Vagina (tissue), 2 donors: ENCODE measurements around the gene MYO3B. TPM values are rescaled to one million over a fixed set of nuclear protein-coding genes. Genes with fewer than 3 reads are reported as not detected.

Source experiments
- DNase-seq, 2 donors: peaks; one replicate each; pipeline ENCODE4 v3.0.0-alpha.2; 2017; ENCODE audit errors: extremely low spot score in 2 of 2
- H3K27ac ChIP-seq: fragments of 200-600 bp; sonication (generic); one replicate; pipeline ENCODE4 v1.5.1; 2019
- H3K27me3 ChIP-seq: fragments of 200-600 bp; sonication (generic); one replicate; pipeline ENCODE4 v1.5.1; 2019
- H3K36me3 ChIP-seq, 2 donors: fragments of 200-600 bp; sonication (generic); one replicate each; pipeline ENCODE4 v1.5.1; 2017 to 2019
- H3K4me1 ChIP-seq: fragments of 200-600 bp; sonication (generic); one replicate; pipeline ENCODE4 v1.5.1; 2019
- H3K4me3 ChIP-seq, 2 donors: fragments of 200-600 bp; sonication (generic); 1 replicate in 1 of 2; 2 replicates in 1 of 2; pipeline ENCODE4 v1.5.1; 2016 to 2019
- H3K9me3 ChIP-seq: fragments of 200-600 bp; sonication (generic); one replicate; pipeline ENCODE4 v1.5.1; 2019
- CTCF ChIP-seq, 3 experiments: fragments of 450-650 bp in 2 of 3; fragments of 200-600 bp in 1 of 3; sonication (generic) in 1 of 3; IDR thresholded peaks; one replicate each; pipeline ENCODE4 v1.5.1; 2017 to 2019; ENCODE audit warnings: antibody characterized with exemption in 3 of 3, mild to moderate bottlenecking in 2 of 3, moderate library complexity in 2 of 3
- POLR2A ChIP-seq, 2 donors: fragments of 450-650 bp; IDR thresholded peaks; one replicate each; pipeline ENCODE4 v1.6.1; 2017; ENCODE audit warnings: antibody characterized with exemption in 2 of 2, mild to moderate bottlenecking in 2 of 2, moderate library complexity in 2 of 2
- POLR2AphosphoS5 ChIP-seq, 2 donors: sonication (generic); formaldehyde crosslinking; IDR thresholded peaks; one replicate each; pipeline ENCODE4 v1.9.0; 2017; ENCODE audit warnings: antibody characterized with exemption in 2 of 2, mild to moderate bottlenecking in 2 of 2, low read depth in 1 of 2; ENCODE audit not compliant: insufficient read depth in 1 of 2
- intact Hi-C: fragments of 100-400 bp; cut with DNase I; formaldehyde crosslinking; loops from one replicate; pipeline ENCODE4 v1.15.1; 2023
- total RNA-seq: library from RNA; depleted of rRNA; stranded (reverse); fragments of >200 nt; gene quantifications from one replicate; pipeline ENCODE4 v1.2.3, GENCODE V29; 2016

The MYO3B gene
- total RNA-seq, 1 donor from 2014 or later: 0.49 TPM

GRCh38 chr2:170359466-170359865 lies 181.5 kb downstream of the MYO3B start:
- Histone ChIP-seq H3K4me1 (no peaks in the 10 kb centered on the region), H3K27ac (no peak overlapping the region), H3K36me3 (no peaks in the 10 kb centered on the region), H3K9me3 (no peaks in the 10 kb centered on the region), H3K4me3 (no peak overlapping the region), H3K27me3 (no peaks in the 10 kb centered on the region)
- intact Hi-C loops: no loop called here
- no peak for DNase-seq
- TF ChIP-seq POLR2A (IDR thresholded peaks at IDR 0.05) (no peak), CTCF (IDR thresholded peaks at IDR 0.05) (no peak), POLR2AphosphoS5 (IDR thresholded peaks at IDR 0.05; ENCODE audit: insufficient read depth in 1 of 2, low read depth in 1 of 2) (no peak)

GRCh38 chr2:170360546-170361089 lies 182.7 kb downstream of the MYO3B start:
- intact Hi-C loops: no loop called here
- Histone ChIP-seq H3K36me3 (no peaks in the 10 kb centered on the region), H3K4me3 (no peak overlapping the region), H3K4me1 (no peaks in the 10 kb centered on the region), H3K27me3 (no peaks in the 10 kb centered on the region), H3K9me3 (no peaks in the 10 kb centered on the region), H3K27ac (no peak overlapping the region)
- DNase-seq: no peak
- TF ChIP-seq CTCF (IDR thresholded peaks at IDR 0.05): no peak
- no peak for TF ChIP-seq POLR2AphosphoS5 (IDR thresholded peaks at IDR 0.05; ENCODE audit: insufficient read depth in 1 of 2, low read depth in 1 of 2)
- no peak for TF ChIP-seq POLR2A (IDR thresholded peaks at IDR 0.05)

GRCh38 chr2:170361090-170361936 lies 183.4 kb downstream of the MYO3B start:
- TF ChIP-seq CTCF (IDR thresholded peaks at IDR 0.05) (no peak), POLR2A (IDR thresholded peaks at IDR 0.05) (no peak), POLR2AphosphoS5 (IDR thresholded peaks at IDR 0.05; ENCODE audit: insufficient read depth in 1 of 2, low read depth in 1 of 2) (no peak)
- no peak for DNase-seq
- Histone ChIP-seq H3K36me3 (no peaks in the 10 kb centered on the region), H3K27me3 (no peaks in the 10 kb centered on the region), H3K9me3 (no peaks in the 10 kb centered on the region), H3K4me1 (no peaks in the 10 kb centered on the region), H3K27ac (no peak overlapping the region), H3K4me3 (no peak overlapping the region)
- intact Hi-C loops: no loop called here

- no peaks in the 10 kb centered on the region for H3K36me3 ChIP-seq
- no peak overlapping the region for H3K27ac ChIP-seq
- H3K4me3 ChIP-seq: no peak overlapping the region
- no peaks in the 10 kb centered on the region for H3K9me3 ChIP-seq
- intact Hi-C loops: no loop called here
- no peaks in the 10 kb centered on the region for H3K27me3 ChIP-seq
- H3K4me1 ChIP-seq: no peaks in the 10 kb centered on the region
- TF ChIP-seq POLR2AphosphoS5 (IDR thresholded peaks at IDR 0.05; ENCODE audit: insufficient read depth in 1 of 2, low read depth in 1 of 2) (no peak), CTCF (IDR thresholded peaks at IDR 0.05) (no peak), POLR2A (IDR thresholded peaks at IDR 0.05) (no peak)
- DNase-seq: no peak
These were observed 184.4 kb downstream of the MYO3B start for GRCh38 chr2:170362313-170362870.
